T1000 (cell line): Measurements from ENCODE around the gene NMB.

ENCODE experiments used
- DNase-seq: peaks from one replicate; lab custom pipeline; 2025; ENCODE audit warnings: mixed read lengths; lab: John Stamatoyannopoulos, UW

Gene NMB

DNA sequence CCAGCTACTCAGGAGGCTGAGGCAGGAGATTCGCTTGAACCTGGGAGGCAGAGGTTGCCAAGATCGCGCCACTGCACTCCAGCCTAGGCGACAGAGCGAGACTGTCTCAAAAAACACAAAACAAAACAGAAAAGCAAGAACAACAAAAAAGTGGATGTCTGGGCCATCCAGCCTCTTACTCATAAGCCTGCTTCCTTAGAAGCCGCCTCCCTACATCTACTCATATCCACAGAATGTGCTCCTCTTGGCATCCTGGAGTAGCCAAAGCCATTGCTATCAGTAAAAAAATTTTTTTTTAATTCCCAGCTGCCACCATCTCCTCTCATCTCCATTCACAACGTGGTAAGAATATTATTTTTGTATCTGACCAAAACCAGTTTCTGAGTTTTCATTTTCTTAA lies 46.4 kb downstream of the NMB start:
- no peak for DNase-seq

- DNase-seq: no peak
These were observed 48.0 kb downstream of the NMB start for GRCh38 chr15:84609818-84610525.

DNA sequence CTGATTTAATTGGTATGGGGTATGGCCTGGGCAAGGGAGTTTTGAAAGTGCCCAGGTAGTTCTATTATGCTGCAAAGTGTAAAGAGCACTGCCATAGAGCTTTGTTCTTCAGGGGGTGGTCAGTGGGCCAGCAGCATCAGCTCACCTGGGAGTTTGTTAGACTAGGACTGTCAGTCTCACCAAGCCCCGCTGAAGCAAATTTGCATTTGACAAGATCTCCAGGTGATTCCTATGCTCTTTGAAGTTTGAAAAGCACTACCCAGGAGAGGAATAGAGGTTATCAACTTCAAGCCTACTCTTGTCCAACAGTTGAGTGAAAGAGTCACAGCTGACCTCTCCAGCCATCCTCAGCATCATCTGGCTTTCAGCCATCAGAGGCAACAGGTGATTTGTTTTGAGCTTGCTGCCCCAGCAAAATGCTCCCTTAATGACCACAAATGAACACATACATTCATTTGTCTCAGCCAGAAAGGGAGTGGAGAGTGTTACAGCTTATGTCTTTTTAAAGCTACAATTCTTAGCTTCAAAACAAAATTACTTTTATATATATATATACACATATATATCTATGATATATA lies 49.2 kb downstream of the NMB start:
- no peak for DNase-seq

DNA sequence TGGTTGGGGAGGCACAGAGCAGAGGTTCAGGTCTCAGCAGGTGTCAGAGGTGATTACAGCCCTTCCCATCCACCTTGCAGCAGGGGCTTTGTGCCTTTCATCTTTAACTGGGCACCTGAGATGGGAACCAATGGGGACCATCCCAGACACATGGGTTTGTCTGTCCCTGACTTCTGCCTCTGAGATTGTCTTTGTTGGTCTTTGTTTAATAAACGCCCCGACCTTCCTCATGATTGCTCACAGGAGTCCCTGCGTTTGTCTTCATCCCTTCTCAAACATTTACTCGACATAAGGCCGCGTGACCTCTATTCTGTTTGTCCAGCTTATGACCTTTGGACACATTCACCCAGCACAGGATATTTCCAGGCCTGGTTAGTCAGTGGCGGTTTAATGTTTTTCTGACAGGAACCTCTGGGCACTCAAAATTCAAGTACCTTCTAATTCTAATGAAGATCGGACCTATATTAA lies 51.3 kb downstream of the NMB start:
- no peak for DNase-seq

GRCh38 chr15:84605554-84605882 lies 52.5 kb downstream of the NMB start:
- no peak for DNase-seq
